Progenitor cell of endocrine pancreas (in vitro differentiated cells): Measurements from ENCODE around the gene G3BP1. TPM values are rescaled to one million over a fixed set of nuclear protein-coding genes. Genes with fewer than 3 reads are reported as not detected.
A peak's percentile ranks its signal among the peaks of the same experiment; 100 is the strongest.

Experiments
- DNase-seq: peaks from one replicate; pipeline ENCODE4 v3.0.0; 2021; ENCODE audit warnings: low spot score; ENCODE audit not compliant: unreplicated experiment
- H3K27ac Mint-ChIP-seq: 2 replicates; pipeline ENCODE4 v1.8.0; 2021; ENCODE audit warnings: mild to moderate bottlenecking, moderate library complexity, mixed read lengths
- H3K27me3 Mint-ChIP-seq: 2 replicates; pipeline ENCODE4 v1.8.0; 2021; ENCODE audit warnings: mixed read lengths
- H3K36me3 Mint-ChIP-seq: 2 replicates; pipeline ENCODE4 v1.8.0; 2022; ENCODE audit warnings: mixed read lengths; ENCODE audit not compliant: insufficient read depth
- H3K4me1 Mint-ChIP-seq: 2 replicates; pipeline ENCODE4 v1.8.0; 2021; ENCODE audit warnings: low read depth, mixed read lengths
- H3K4me3 Mint-ChIP-seq: 2 replicates; pipeline ENCODE4 v1.8.0; 2021; ENCODE audit warnings: low read depth, mild to moderate bottlenecking, moderate library complexity, mixed read lengths
- H3K9me3 Mint-ChIP-seq: 2 replicates; pipeline ENCODE4 v1.8.0; 2021; ENCODE audit warnings: low read depth, mixed read lengths
- total RNA-seq: library from RNA; stranded (reverse); gene quantifications from 2 replicates; pipeline ENCODE4 v1.2.1, GENCODE V29; 2021
- TF ChIP-seq, protein P1 (sequence below): fragments of 200-600 bp; sonication (generic); IDR thresholded peaks from one replicate; pipeline ENCODE4 v1.5.0; 2021; ENCODE audit warnings: antibody characterized with exemption, mild to moderate bottlenecking; ENCODE audit not compliant: unreplicated experiment

The G3BP1 gene
- total RNA-seq, 1 donor from 2014 or later: 220 TPM

DNA sequence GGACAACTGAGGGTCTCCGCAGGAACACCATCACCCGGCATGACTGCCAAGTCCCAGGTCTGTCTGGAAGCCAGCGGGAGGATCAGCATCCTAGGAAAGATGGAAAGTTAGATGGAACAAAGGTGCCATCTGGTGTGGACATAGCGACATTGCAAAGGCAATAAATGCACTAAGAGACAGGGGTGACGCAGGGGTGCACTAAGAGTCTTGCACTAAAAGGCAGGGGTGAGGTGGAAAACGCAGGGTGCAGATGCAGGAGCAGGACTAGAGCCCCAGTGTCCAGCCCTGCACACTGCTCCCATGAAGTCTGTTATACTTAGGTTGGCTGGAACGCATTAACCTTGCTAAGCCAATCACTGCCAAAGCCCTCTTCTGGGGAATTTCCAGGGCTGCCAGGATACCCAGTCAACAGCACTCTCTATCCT lies 28.9 kb upstream of the G3BP1 start:
- no peaks in the 10 kb centered on the region for H3K9me3 Mint-ChIP-seq
- H3K4me1 Mint-ChIP-seq: peaks cover 4% of the 10 kb centered on the region
- H3K36me3 Mint-ChIP-seq: peaks cover 11% of the 10 kb centered on the region
- no peaks in the 10 kb centered on the region for H3K27me3 Mint-ChIP-seq
- no peak overlapping the region for H3K27ac Mint-ChIP-seq
- TF ChIP-seq, protein P1, sequence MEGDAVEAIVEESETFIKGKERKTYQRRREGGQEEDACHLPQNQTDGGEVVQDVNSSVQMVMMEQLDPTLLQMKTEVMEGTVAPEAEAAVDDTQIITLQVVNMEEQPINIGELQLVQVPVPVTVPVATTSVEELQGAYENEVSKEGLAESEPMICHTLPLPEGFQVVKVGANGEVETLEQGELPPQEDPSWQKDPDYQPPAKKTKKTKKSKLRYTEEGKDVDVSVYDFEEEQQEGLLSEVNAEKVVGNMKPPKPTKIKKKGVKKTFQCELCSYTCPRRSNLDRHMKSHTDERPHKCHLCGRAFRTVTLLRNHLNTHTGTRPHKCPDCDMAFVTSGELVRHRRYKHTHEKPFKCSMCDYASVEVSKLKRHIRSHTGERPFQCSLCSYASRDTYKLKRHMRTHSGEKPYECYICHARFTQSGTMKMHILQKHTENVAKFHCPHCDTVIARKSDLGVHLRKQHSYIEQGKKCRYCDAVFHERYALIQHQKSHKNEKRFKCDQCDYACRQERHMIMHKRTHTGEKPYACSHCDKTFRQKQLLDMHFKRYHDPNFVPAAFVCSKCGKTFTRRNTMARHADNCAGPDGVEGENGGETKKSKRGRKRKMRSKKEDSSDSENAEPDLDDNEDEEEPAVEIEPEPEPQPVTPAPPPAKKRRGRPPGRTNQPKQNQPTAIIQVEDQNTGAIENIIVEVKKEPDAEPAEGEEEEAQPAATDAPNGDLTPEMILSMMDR: peak; percentile 75
- no peak overlapping the region for H3K4me3 Mint-ChIP-seq
- DNase-seq: peak; percentile 21

DNA sequence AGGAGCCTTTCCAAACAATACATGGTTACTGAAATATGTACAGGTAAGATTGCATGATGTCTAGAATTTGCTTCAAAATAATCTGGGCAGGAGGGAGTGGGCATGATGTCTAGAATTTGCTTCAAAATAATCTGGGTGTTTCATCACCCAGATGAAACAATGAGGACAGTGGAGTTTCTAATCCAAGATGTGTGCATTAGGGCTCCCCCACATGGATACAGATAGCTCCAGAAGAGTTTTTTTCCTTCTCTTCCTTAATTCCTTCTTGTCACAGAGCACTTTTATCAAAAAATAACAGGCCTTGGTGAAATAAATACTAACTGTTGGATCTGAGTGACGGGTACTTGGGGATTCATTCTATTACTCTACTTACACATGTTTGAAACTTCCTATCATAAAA lies 28.2 kb upstream of the G3BP1 start:
- no peak for DNase-seq
- H3K4me1 Mint-ChIP-seq: peaks cover 4% of the 10 kb centered on the region
- no peaks in the 10 kb centered on the region for H3K9me3 Mint-ChIP-seq
- no peak overlapping the region for H3K4me3 Mint-ChIP-seq
- TF ChIP-seq, protein P1: no peak
- no peak overlapping the region for H3K27ac Mint-ChIP-seq
- peaks cover 11% of the 10 kb centered on the region for H3K36me3 Mint-ChIP-seq
- H3K27me3 Mint-ChIP-seq: no peaks in the 10 kb centered on the region

DNA sequence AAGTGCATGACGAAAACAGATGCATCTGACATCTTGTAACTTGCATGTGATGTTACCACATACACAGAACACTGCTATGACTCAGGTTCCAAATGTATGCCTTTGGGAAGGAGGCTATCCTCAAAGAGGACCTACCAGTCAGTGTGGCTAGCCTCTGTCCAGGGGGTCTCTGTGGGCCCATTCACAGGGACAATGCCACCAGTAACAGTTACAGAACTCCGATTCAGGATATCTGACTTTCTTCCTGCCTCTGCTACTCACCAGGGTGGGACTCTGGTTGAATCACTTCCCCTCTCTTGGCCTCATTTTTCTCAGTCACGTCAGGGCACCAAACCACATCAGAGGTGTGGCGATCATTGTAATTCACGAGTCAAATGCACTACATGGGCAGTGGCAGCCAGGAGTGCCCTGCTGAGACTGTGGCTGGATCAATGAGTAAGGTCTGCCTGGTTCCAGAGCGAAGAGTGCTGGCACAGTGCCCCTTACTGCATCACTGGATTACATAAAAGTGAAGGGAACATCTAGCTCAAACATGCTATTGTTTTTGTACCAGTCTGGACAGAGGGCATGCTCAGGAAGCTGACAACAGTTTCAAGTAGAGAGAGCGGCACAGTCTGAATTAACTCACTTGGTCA lies 26.6 kb upstream of the G3BP1 start:
- H3K27ac Mint-ChIP-seq: no peak overlapping the region
- no peaks in the 10 kb centered on the region for H3K27me3 Mint-ChIP-seq
- H3K9me3 Mint-ChIP-seq: no peaks in the 10 kb centered on the region
- TF ChIP-seq, protein P1: no peak
- peaks cover 11% of the 10 kb centered on the region for H3K36me3 Mint-ChIP-seq
- H3K4me1 Mint-ChIP-seq: no peaks in the 10 kb centered on the region
- no peak overlapping the region for H3K4me3 Mint-ChIP-seq
- no peak for DNase-seq

DNA sequence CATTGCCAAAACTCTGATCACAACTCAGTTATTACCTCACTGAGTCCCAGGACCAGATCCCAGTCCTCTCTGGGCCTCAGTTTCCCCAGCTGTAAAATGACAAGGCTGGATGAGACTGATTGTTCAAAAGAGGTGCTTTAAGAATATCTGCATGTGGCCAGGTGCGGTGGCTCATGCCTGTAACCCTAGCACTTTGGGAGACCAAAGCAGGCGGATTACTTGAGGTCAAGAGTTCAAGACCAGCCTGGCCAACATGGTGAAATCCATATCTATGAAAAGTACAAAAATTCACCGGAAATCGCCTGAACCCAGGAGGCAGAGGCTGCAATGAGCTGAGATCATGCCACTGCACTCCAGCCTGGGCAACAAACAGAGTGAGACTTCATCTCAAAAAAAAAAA lies 21.6 kb upstream of the G3BP1 start:
- DNase-seq: no peak
- Mint-ChIP-seq H3K27ac (no peak overlapping the region), H3K27me3 (no peaks in the 10 kb centered on the region), H3K4me3 (no peak overlapping the region), H3K36me3 (peaks cover 7% of the 10 kb centered on the region), H3K4me1 (peaks cover 6% of the 10 kb centered on the region), H3K9me3 (no peaks in the 10 kb centered on the region)
- TF ChIP-seq, protein P1: no peak

DNA sequence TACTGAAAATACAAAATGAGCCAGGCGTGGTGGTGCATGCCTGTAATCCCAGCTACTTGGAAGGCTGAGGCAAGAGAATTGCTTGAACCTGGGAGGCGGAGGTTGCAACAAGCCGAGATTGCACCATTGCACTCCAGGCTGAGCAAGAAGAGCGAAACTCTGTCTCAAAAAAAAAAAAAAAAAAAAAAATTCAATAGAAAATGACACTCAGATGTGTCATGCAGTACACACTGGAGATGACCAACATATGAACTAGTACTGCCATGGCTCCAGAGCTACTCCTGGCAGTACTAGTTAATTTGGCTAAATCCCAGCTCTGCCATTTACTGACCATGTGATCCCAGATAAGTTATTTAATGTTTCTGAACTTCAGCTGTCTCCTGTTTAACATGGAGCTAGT lies 20.7 kb upstream of the G3BP1 start:
- TF ChIP-seq, protein P1: no peak
- peaks cover 12% of the 10 kb centered on the region for H3K4me1 Mint-ChIP-seq
- no peak for DNase-seq

More for the DNA sequence above, 20.7 kb upstream of the G3BP1 start:
- Mint-ChIP-seq H3K27me3 (no peaks in the 10 kb centered on the region), H3K9me3 (no peaks in the 10 kb centered on the region), H3K36me3 (peaks cover 5% of the 10 kb centered on the region), H3K4me3 (no peak overlapping the region), H3K27ac (no peak overlapping the region)
